A673 (cell line): Measurements from ENCODE around the gene DMD. TPM values are rescaled to one million over a fixed set of nuclear protein-coding genes. Genes with fewer than 3 reads are reported as not detected.

Source experiments
- BruUV-seq: library from RNA; stranded (reverse); fragments of 400-500 nt; replicated peaks from 2 replicates; lab custom pipeline; 2021; lab: Mats Ljungman, UMichigan
- CTCF ChIA-PET: fragments of 300-600 bp; sonication (Branson Sonifier 250); formaldehyde crosslinking; loops from one replicate; lab custom pipeline; 2022; ENCODE audit warnings: antibody characterized with exemption; lab: Charles Lee
- POLR2A ChIA-PET: fragments of 300-600 bp; sonication (Branson Sonifier 250); formaldehyde crosslinking; loops from one replicate; lab custom pipeline; 2022; ENCODE audit warnings: antibody characterized with exemption; ENCODE audit not compliant: low non-redundant PET; lab: Charles Lee
- DNase-seq: peaks from one replicate; pipeline ENCODE4 v3.0.0-alpha.2; 2015; ENCODE audit warnings: low spot score
- H3K27ac ChIP-seq: fragments of 200-600 bp; sonication (generic); 2 replicates; pipeline ENCODE4 v1.5.1; 2016; ENCODE audit warnings: mixed run types, low read depth, mild to moderate bottlenecking, mixed read lengths, antibody characterized with exemption, low read length; ENCODE audit not compliant: poor library complexity, severe bottlenecking
- H3K27me3 ChIP-seq: fragments of 200-600 bp; sonication (generic); replicated peaks from 2 replicates; pipeline ENCODE4 v1.6.1; 2017; ENCODE audit warnings: mixed run types, low read depth, mild to moderate bottlenecking, mixed read lengths, antibody characterized with exemption, low read length; ENCODE audit not compliant: insufficient read depth, poor library complexity
- H3K36me3 ChIP-seq: fragments of 200-600 bp; sonication (generic); 2 replicates; pipeline ENCODE4 v1.6.1; 2016; ENCODE audit warnings: mixed run types, mild to moderate bottlenecking, mixed read lengths, antibody characterized with exemption, low read length; ENCODE audit not compliant: insufficient read depth, poor library complexity, severe bottlenecking
- H3K4me1 ChIP-seq: fragments of 200-600 bp; sonication (generic); 2 replicates; pipeline ENCODE4 v1.6.1; 2017; ENCODE audit warnings: mixed run types, mild to moderate bottlenecking, mixed read lengths, antibody characterized with exemption, low read length; ENCODE audit not compliant: insufficient read depth, poor library complexity, severe bottlenecking
- H3K4me3 ChIP-seq: fragments of 200-600 bp; sonication (generic); 2 replicates; pipeline ENCODE4 v1.5.1; 2016; ENCODE audit warnings: low read depth, mixed run types, mild to moderate bottlenecking, mixed read lengths, low read length; ENCODE audit not compliant: poor library complexity, severe bottlenecking
- H3K9me3 ChIP-seq: fragments of 200-600 bp; sonication (generic); 2 replicates; pipeline ENCODE4 v1.6.1; 2016; ENCODE audit warnings: mixed run types, low read depth, mild to moderate bottlenecking, mixed read lengths, antibody characterized with exemption, low read length; ENCODE audit not compliant: poor library complexity, severe bottlenecking
- EZH2 ChIP-seq: fragments of 200-600 bp; sonication (generic); IDR thresholded peaks from 2 replicates; pipeline ENCODE4 v1.6.1; 2017; ENCODE audit warnings: borderline replicate concordance, low read depth, mild to moderate bottlenecking, mixed read lengths, antibody characterized with exemption, low read length; ENCODE audit not compliant: poor library complexity, severe bottlenecking
- intact Hi-C: fragments of 100-400 bp; cut with micrococcal nuclease; formaldehyde crosslinking; loops from one replicate; pipeline ENCODE4 v1.10.0; 2022; ENCODE audit not compliant: unreplicated experiment
- total RNA-seq: library from RNA; stranded (reverse); gene quantifications from 2 replicates; pipeline ENCODE4 v1.2.3, GENCODE V29; 2021
- TF ChIP-seq, protein P1 (sequence below): fragments of 300-800, 200-600 bp; sonication (generic); conservative IDR thresholded peaks from 2 replicates; pipeline ENCODE4 v1.5.1; 2017; ENCODE audit warnings: low read depth, mild to moderate bottlenecking, antibody characterized with exemption, low read length, moderate library complexity, mixed read lengths

Gene DMD
- total RNA-seq, 1 experiment from 2014 or later: 5.4 TPM

DNA sequence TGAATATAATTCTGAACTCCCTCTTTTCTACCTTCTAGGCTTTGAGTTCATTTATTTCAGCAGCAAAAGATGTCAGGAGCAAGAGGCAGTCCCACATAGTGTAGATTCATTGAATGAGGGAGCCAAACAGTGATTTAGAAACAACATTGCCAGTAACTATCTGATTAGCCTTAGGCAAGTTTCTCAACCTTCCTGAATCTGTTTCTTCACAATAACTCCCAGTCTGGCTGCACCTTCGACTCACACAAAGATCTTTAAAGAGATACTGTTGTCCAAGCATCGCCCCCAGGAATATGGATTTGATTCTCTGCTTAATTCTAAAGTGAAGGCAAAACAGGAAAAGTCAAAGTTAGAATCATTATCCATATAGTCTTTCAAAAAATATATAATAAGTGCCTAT is 1026.2 kb downstream of the DMD start:
- DNase-seq: no peak
- H3K9me3 ChIP-seq: no peaks in the 10 kb centered on the region
- no peak for TF ChIP-seq EZH2
- TF ChIP-seq, protein P1, sequence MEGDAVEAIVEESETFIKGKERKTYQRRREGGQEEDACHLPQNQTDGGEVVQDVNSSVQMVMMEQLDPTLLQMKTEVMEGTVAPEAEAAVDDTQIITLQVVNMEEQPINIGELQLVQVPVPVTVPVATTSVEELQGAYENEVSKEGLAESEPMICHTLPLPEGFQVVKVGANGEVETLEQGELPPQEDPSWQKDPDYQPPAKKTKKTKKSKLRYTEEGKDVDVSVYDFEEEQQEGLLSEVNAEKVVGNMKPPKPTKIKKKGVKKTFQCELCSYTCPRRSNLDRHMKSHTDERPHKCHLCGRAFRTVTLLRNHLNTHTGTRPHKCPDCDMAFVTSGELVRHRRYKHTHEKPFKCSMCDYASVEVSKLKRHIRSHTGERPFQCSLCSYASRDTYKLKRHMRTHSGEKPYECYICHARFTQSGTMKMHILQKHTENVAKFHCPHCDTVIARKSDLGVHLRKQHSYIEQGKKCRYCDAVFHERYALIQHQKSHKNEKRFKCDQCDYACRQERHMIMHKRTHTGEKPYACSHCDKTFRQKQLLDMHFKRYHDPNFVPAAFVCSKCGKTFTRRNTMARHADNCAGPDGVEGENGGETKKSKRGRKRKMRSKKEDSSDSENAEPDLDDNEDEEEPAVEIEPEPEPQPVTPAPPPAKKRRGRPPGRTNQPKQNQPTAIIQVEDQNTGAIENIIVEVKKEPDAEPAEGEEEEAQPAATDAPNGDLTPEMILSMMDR: no peak
- ChIA-PET CTCF (no interaction called here), POLR2A (no interaction called here)
- no TSS peak for BruUV-seq
- H3K27me3 ChIP-seq: no peaks in the 10 kb centered on the region
- no peak overlapping the region for H3K27ac ChIP-seq
- no peaks in the 10 kb centered on the region for H3K4me1 ChIP-seq
- intact Hi-C loops: no loop called here
- H3K36me3 ChIP-seq: no peaks in the 10 kb centered on the region
- H3K4me3 ChIP-seq: no peak overlapping the region

GRCh38 chrX:32183066-32183465 is 1028.3 kb downstream of the DMD start:
- intact Hi-C loops: no loop called here
- H3K27me3 ChIP-seq: no peaks in the 10 kb centered on the region
- no TSS peak for BruUV-seq
- DNase-seq: no peak
- CTCF ChIA-PET: no interaction called here
- no peaks in the 10 kb centered on the region for H3K4me1 ChIP-seq
- no peaks in the 10 kb centered on the region for H3K9me3 ChIP-seq
- no peak for TF ChIP-seq EZH2
- TF ChIP-seq, protein P1: no peak
- POLR2A ChIA-PET: no interaction called here
- no peak overlapping the region for H3K4me3 ChIP-seq
- no peaks in the 10 kb centered on the region for H3K36me3 ChIP-seq
- no peak overlapping the region for H3K27ac ChIP-seq

DNA sequence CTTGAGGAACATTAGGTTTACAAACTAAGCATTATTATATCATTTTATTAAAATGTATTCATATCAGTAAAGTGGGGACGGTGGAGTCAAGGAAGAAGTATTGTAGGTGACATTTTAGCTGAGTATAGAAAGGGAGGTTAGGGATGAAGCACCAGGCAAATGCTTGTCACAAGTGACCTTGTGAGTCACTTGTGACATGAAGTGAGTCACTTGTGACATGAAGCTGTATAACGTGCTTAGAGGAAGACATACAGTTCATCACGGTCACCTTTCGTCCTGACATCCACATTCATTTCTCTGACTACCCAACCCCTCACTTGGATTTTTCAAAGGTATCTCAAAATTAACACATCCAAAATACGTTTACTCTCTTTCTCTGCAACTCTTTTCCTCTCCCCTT is 1034.8 kb downstream of the DMD start:
- CTCF ChIA-PET: no interaction called here
- POLR2A ChIA-PET: no interaction called here
- no TSS peak for BruUV-seq

More for the DNA sequence above, 1034.8 kb downstream of the DMD start:
- Histone ChIP-seq H3K9me3 (peaks cover 4% of the 10 kb centered on the region), H3K4me3 (no peak overlapping the region), H3K27me3 (no peaks in the 10 kb centered on the region), H3K27ac (no peak overlapping the region), H3K4me1 (no peaks in the 10 kb centered on the region), H3K36me3 (no peaks in the 10 kb centered on the region)
- no peak for DNase-seq
- intact Hi-C loops: no loop called here
- TF ChIP-seq, protein P1: no peak
- no peak for TF ChIP-seq EZH2
